Smooth muscle cell (in vitro differentiated cells): ENCODE results near the gene KCNN4. TPM values are rescaled to one million over a fixed set of nuclear protein-coding genes. Genes with fewer than 3 reads are reported as not detected.

ENCODE experiments used
- DNase-seq: peaks from one replicate; lab custom pipeline; 2025; ENCODE audit not compliant: unreplicated experiment; lab: John Stamatoyannopoulos, UW
- H2AFZ ChIP-seq: fragments of 200-600 bp; sonication (generic); 2 replicates; pipeline ENCODE4 v1.6.0; 2016; ENCODE audit warnings: antibody characterized with exemption, low read depth, mild to moderate bottlenecking
- H3F3A ChIP-seq: fragments of 200-600 bp; sonication (generic); 2 replicates; pipeline ENCODE4 v1.6.0; 2017; ENCODE audit warnings: antibody characterized with exemption, low read depth
- H3K27ac ChIP-seq: fragments of 200-600 bp; sonication (generic); 2 replicates; pipeline ENCODE4 v1.5.1; 2016; ENCODE audit warnings: low read depth, mild to moderate bottlenecking
- H3K27me3 ChIP-seq: fragments of 200-600 bp; sonication (generic); 2 replicates; pipeline ENCODE4 v1.6.1; 2016; ENCODE audit warnings: low read depth, mild to moderate bottlenecking
- H3K36me3 ChIP-seq: fragments of 200-600 bp; sonication (generic); 2 replicates; pipeline ENCODE4 v1.5.1; 2016; ENCODE audit warnings: low read depth
- H3K4me1 ChIP-seq: fragments of 200-600 bp; sonication (generic); 2 replicates; pipeline ENCODE4 v1.5.1; 2016; ENCODE audit warnings: low read depth
- H3K4me2 ChIP-seq: fragments of 200-600 bp; sonication (generic); 2 replicates; pipeline ENCODE4 v1.6.0; 2016; ENCODE audit warnings: mild to moderate bottlenecking
- H3K4me3 ChIP-seq: fragments of 200-600 bp; sonication (generic); 2 replicates; pipeline ENCODE4 v1.5.1; 2016; ENCODE audit warnings: mild to moderate bottlenecking
- H3K79me2 ChIP-seq: fragments of 200-600 bp; sonication (generic); 2 replicates; pipeline ENCODE4 v1.6.0; 2016; ENCODE audit warnings: low read depth, mild to moderate bottlenecking
- H3K9ac ChIP-seq: fragments of 200-600 bp; sonication (generic); 2 replicates; pipeline ENCODE4 v1.6.0; 2016; ENCODE audit warnings: low read depth
- H3K9me3 ChIP-seq: fragments of 200-600 bp; sonication (generic); replicated peaks from 2 replicates; pipeline ENCODE4 v1.5.1; 2016; ENCODE audit warnings: low read depth
- H4K20me1 ChIP-seq: fragments of 200-600 bp; sonication (generic); 2 replicates; pipeline ENCODE4 v1.6.0; 2016; ENCODE audit warnings: low read depth
- CTCF ChIP-seq: fragments of 200-600 bp; sonication (generic); IDR thresholded peaks from 2 replicates; pipeline ENCODE4 v1.5.1; 2017; ENCODE audit warnings: borderline replicate concordance, mild to moderate bottlenecking, antibody characterized with exemption; ENCODE audit not compliant: insufficient read depth, poor library complexity, severe bottlenecking
- WGBS: methylation state at CpG from one replicate; pipeline ENCODE4 v1.1.7; 2016; ENCODE audit warnings: low lambda C conversion rate; 5-methylcytosine and 5-hydroxymethylcytosine counted together
- polyA plus RNA-seq: library from polyadenylated mRNA; unstranded; fragments of >200 nt; fragmentation: Nextera tagmentation; extraction: Ambion mirVana; gene quantifications from 2 replicates; pipeline ENCODE4 v1.2.1, GENCODE V29; 2016
- total RNA-seq: library from RNA; depleted of rRNA; stranded (reverse); fragments of >200 nt; gene quantifications from 2 replicates; pipeline ENCODE4 v1.2.3, GENCODE V29; 2014

The KCNN4 gene
- total and polyA plus RNA-seq, 2 experiments from 2014 or later = 1.7 to 4.0 TPM

- DNase-seq = peak; percentile 4
- H3K9me3 ChIP-seq = no peaks in the 10 kb centered on the region
- WGBS = 24% methylated on average over 10 of the region's 10 CpGs
- H3F3A ChIP-seq = no peaks in the 10 kb centered on the region
- H3K4me3 ChIP-seq = no peak overlapping the region
- no peaks in the 10 kb centered on the region for H3K36me3 ChIP-seq
- peak; percentile 97 for TF ChIP-seq CTCF
- peak overlapping the region; percentile 70 for H3K27ac ChIP-seq
- peak overlapping the region; percentile 69 for H3K4me2 ChIP-seq
- H3K79me2 ChIP-seq = no peaks in the 10 kb centered on the region
- H4K20me1 ChIP-seq = no peaks in the 10 kb centered on the region
- H3K4me1 ChIP-seq = peaks cover 4% of the 10 kb centered on the region
- H3K27me3 ChIP-seq = no peaks in the 10 kb centered on the region
- H3K9ac ChIP-seq = no peak overlapping the region
- no peak overlapping the region for H2AFZ ChIP-seq
Measured at GRCh38 chr19:43784981-43785808, 4.4 kb upstream of the KCNN4 start.

GRCh38 chr19:43784241-43784980, 3.6 kb upstream of the KCNN4 start:
- peak overlapping the region; percentile 70 for H3K27ac ChIP-seq
- peak overlapping the region; percentile 69 for H3K4me2 ChIP-seq
- H3K36me3 ChIP-seq = no peaks in the 10 kb centered on the region
- H3K9me3 ChIP-seq = no peaks in the 10 kb centered on the region
- H3F3A ChIP-seq = no peaks in the 10 kb centered on the region
- 63% methylated on average over 4 of the region's 4 CpGs for WGBS
- TF ChIP-seq CTCF = no peak
- H3K4me1 ChIP-seq = peaks cover 4% of the 10 kb centered on the region
- no peaks in the 10 kb centered on the region for H3K27me3 ChIP-seq
- no peak overlapping the region for H3K9ac ChIP-seq
- H3K79me2 ChIP-seq = no peaks in the 10 kb centered on the region
- H2AFZ ChIP-seq = no peak overlapping the region
- H4K20me1 ChIP-seq = no peaks in the 10 kb centered on the region
- peak; percentile 10 for DNase-seq
- H3K4me3 ChIP-seq = no peak overlapping the region

GRCh38 chr19:43783636-43784035, 2.9 kb upstream of the KCNN4 start:
- Histone ChIP-seq H3F3A (no peaks in the 10 kb centered on the region), H3K79me2 (no peaks in the 10 kb centered on the region), H3K4me3 (no peak overlapping the region), H4K20me1 (no peaks in the 10 kb centered on the region), H3K36me3 (no peaks in the 10 kb centered on the region), H3K4me1 (peaks cover 4% of the 10 kb centered on the region), H2AFZ (no peak overlapping the region), H3K4me2 (no peak overlapping the region), H3K9ac (no peak overlapping the region), H3K27ac (no peak overlapping the region), H3K9me3 (no peaks in the 10 kb centered on the region), H3K27me3 (no peaks in the 10 kb centered on the region)
- TF ChIP-seq CTCF = no peak
- 91% methylated on average over 8 of the region's 8 CpGs for WGBS
- DNase-seq = no peak
